GM13976 (cell line): Measurements from ENCODE around the gene DNMT3A.
A peak's percentile ranks its signal among the peaks of the same experiment; 100 is the strongest.

Source experiments
- DNase-seq: peaks from one replicate; pipeline ENCODE4 v3.0.0; 2012; ENCODE audit warnings: low spot score
- CTCF ChIP-seq: IDR thresholded peaks from 2 replicates; pipeline ENCODE4 v1.5.1; 2012; ENCODE audit warnings: borderline replicate concordance, mild to moderate bottlenecking; ENCODE audit not compliant: insufficient read depth; ENCODE audit errors: extremely low read depth, missing control alignments, control extremely low read depth
- in situ Hi-C: fragments of 300-500 bp; cut with MboI; formaldehyde crosslinking; loops from one replicate; pipeline ENCODE4 v1.12.0; 2022; ENCODE audit warnings: low sequenced_read_pairs, mixed read lengths, inconsistent platforms; ENCODE audit not compliant: unreplicated experiment

Gene DNMT3A

GRCh38 chr2:25293145-25293544 lies 48.6 kb downstream of the DNMT3A start:
- TF ChIP-seq CTCF, result no peak
- DNase-seq, result no peak
- in situ Hi-C loops, result no loop called here

GRCh38 chr2:25292408-25292807 lies 49.3 kb downstream of the DNMT3A start:
- TF ChIP-seq CTCF, result no peak
- DNase-seq, result no peak
- in situ Hi-C loops, result no loop called here

- TF ChIP-seq CTCF, result no peak
- DNase-seq, result no peak
- in situ Hi-C loops, result no loop called here
These were observed 50.8 kb downstream of the DNMT3A start for GRCh38 chr2:25290811-25291495.

GRCh38 chr2:25286723-25287483 lies 54.8 kb downstream of the DNMT3A start:
- in situ Hi-C loops, result no loop called here
- no peak for TF ChIP-seq CTCF
- peak; percentile 59 for DNase-seq

- TF ChIP-seq CTCF, result no peak
- in situ Hi-C loops, result no loop called here
- DNase-seq, result peak; percentile 82
These were observed 55.7 kb downstream of the DNMT3A start for GRCh38 chr2:25286025-25286400.

GRCh38 chr2:25285265-25286024 lies 56.3 kb downstream of the DNMT3A start:
- TF ChIP-seq CTCF, result no peak
- no peak for DNase-seq
- in situ Hi-C loops, result no loop called here
